B cell (primary cell): ENCODE results near the gene TMED6. TPM values are rescaled to one million over a fixed set of nuclear protein-coding genes. Genes with fewer than 3 reads are reported as not detected.

ENCODE experiments used
- ATAC-seq: fragments of 200-7000 bp; cut with Tn5 transposase; one replicate; pipeline ENCODE4 v1.10.0; 2021; ENCODE audit warnings: low read depth, mild to moderate bottlenecking, moderate number of reproducible peaks, moderate library complexity
- CTCF ChIA-PET: fragments of 350-600 bp; sonication (Branson Sonifier 250); formaldehyde crosslinking; loops from one replicate; lab custom pipeline; 2021; ENCODE audit warnings: antibody characterized with exemption, inconsistent platforms; lab: Charles Lee
- POLR2A ChIA-PET: fragments of 350-600 bp; sonication (Branson Sonifier 250); formaldehyde crosslinking; loops from one replicate; lab custom pipeline; 2021; ENCODE audit warnings: antibody characterized with exemption; lab: Charles Lee
- DNase-seq: peaks from one replicate; pipeline ENCODE4 v3.0.0; 2013
- H2AFZ ChIP-seq: 2 replicates; pipeline ENCODE4 v1.6.1; 2012; ENCODE audit warnings: mild to moderate bottlenecking, low read depth, low read length; ENCODE audit not compliant: insufficient read depth, poor library complexity, severe bottlenecking
- H3K27ac ChIP-seq, 2 donors: 1 replicate in 1 of 2; 2 replicates in 1 of 2; pipeline ENCODE4 v1.5.1; 2012 to 2013; ENCODE audit warnings: low read length in 2 of 2, mild to moderate bottlenecking in 2 of 2, moderate library complexity in 1 of 2
- H3K27me3 ChIP-seq, 4 experiments: fragments of 200-600 bp in 1 of 4; sonication (generic) in 1 of 4; replicated peaks in 1 of 4; 1 replicate in 2 of 4; 2 replicates in 2 of 4; pipeline versions ENCODE4 v1.6.1 to v1.7.0; 2013 to 2016; ENCODE audit warnings: low read length in 3 of 4, mild to moderate bottlenecking in 2 of 4, mixed read lengths in 1 of 4, moderate library complexity in 1 of 4; ENCODE audit not compliant: insufficient read depth in 4 of 4, control insufficient read depth in 3 of 4; ENCODE audit errors: control extremely low read depth in 1 of 4
- H3K36me3 ChIP-seq, 2 experiments: replicated peaks in 1 of 2; 1 replicate in 1 of 2; 2 replicates in 1 of 2; pipeline versions ENCODE4 v1.6.1 to v1.7.1; 2013; ENCODE audit warnings: low read length in 1 of 2; ENCODE audit not compliant: insufficient read depth in 2 of 2, control insufficient read depth in 1 of 2; ENCODE audit errors: control extremely low read depth in 1 of 2, extremely low read depth in 1 of 2
- H3K4me1 ChIP-seq, 2 donors: fragments of 200-600 bp in 1 of 2; sonication (generic) in 1 of 2; 1 replicate in 1 of 2; 2 replicates in 1 of 2; pipeline versions ENCODE4 v1.5.1 to v1.6.1; 2013 to 2017; ENCODE audit warnings: low read length in 2 of 2; ENCODE audit not compliant: control insufficient read depth in 2 of 2, insufficient read depth in 2 of 2
- H3K4me2 ChIP-seq: replicated peaks from 2 replicates; pipeline ENCODE3; 2012; ENCODE audit warnings: mild to moderate bottlenecking, low read depth, low read length; ENCODE audit not compliant: poor library complexity, severe bottlenecking
- H3K4me3 ChIP-seq, 5 experiments: fragments of 200-600 bp in 1 of 5; sonication (generic) in 1 of 5; 1 replicate in 3 of 5; 2 replicates in 2 of 5; pipeline versions ENCODE4 v1.5.1 to v1.7.0; 2011 to 2016; ENCODE audit warnings: low read length in 4 of 5, mild to moderate bottlenecking in 4 of 5, low read depth in 2 of 5, control low read depth in 1 of 5, moderate library complexity in 1 of 5; ENCODE audit not compliant: insufficient read depth in 1 of 5; ENCODE audit errors: control extremely low read depth in 1 of 5, extremely low read depth in 1 of 5
- H3K79me2 ChIP-seq: fragments of 200-600 bp; sonication (generic); one replicate; pipeline ENCODE4 v1.6.0; 2016; ENCODE audit warnings: low read length; ENCODE audit not compliant: control insufficient read depth, insufficient read depth
- H3K9ac ChIP-seq: fragments of 200-600 bp; sonication (generic); 2 replicates; pipeline ENCODE4 v1.6.1; 2017; ENCODE audit warnings: mild to moderate bottlenecking, low read length, moderate library complexity
- H3K9me3 ChIP-seq, 3 donors: one replicate each; pipeline versions ENCODE4 v1.6.1 to v1.7.1; 2013; ENCODE audit warnings: low read length in 2 of 3; ENCODE audit not compliant: control insufficient read depth in 2 of 3, insufficient read depth in 1 of 3; ENCODE audit errors: control extremely low read depth in 1 of 3
- H4K20me1 ChIP-seq: 2 replicates; pipeline ENCODE4 v1.6.0; 2012; ENCODE audit warnings: mild to moderate bottlenecking, low read length; ENCODE audit not compliant: insufficient read depth, control insufficient read depth, poor library complexity, severe bottlenecking
- H3K27ac Mint-ChIP-seq: one replicate; pipeline ENCODE4 v1.8.0; 2021; ENCODE audit warnings: mixed read lengths
- H3K27me3 Mint-ChIP-seq: one replicate; pipeline ENCODE4 v1.8.0; 2021; ENCODE audit warnings: mixed read lengths
- H3K4me1 Mint-ChIP-seq: one replicate; pipeline ENCODE4 v1.8.0; 2021; ENCODE audit warnings: mixed read lengths
- H3K4me3 Mint-ChIP-seq: one replicate; pipeline ENCODE4 v1.8.0; 2021; ENCODE audit warnings: mixed read lengths
- H3K9me3 Mint-ChIP-seq: one replicate; pipeline ENCODE4 v1.8.0; 2022; ENCODE audit warnings: mixed read lengths; ENCODE audit not compliant: insufficient read depth
- EZH2 ChIP-seq: IDR thresholded peaks from 2 replicates; pipeline ENCODE4 v1.6.1; 2012; ENCODE audit warnings: borderline replicate concordance, low read depth, mild to moderate bottlenecking, moderate library complexity, low read length; ENCODE audit not compliant: insufficient read depth, poor library complexity, severe bottlenecking
- WGBS: methylation state at CpG from one replicate; pipeline ENCODE4 v1.1.5; 2013; ENCODE audit warnings: missing lambda C conversion rate; ENCODE audit not compliant: insufficient coverage; 5-methylcytosine and 5-hydroxymethylcytosine counted together
- intact Hi-C: fragments of 100-400 bp; cut with micrococcal nuclease; formaldehyde crosslinking; loops from one replicate; pipeline ENCODE4 v1.10.0; 2022
- polyA plus RNA-seq: library from polyadenylated mRNA; depleted of rRNA; stranded (reverse); fragments of >200 nt; gene quantifications from 2 replicates; pipeline ENCODE4 v1.2.3, GENCODE V29; 2012
- total RNA-seq, 2 donors: library from RNA; stranded (reverse); fragments of 120-200 nt in 1 of 2; gene quantifications; 1 replicate in 1 of 2; 2 replicates in 1 of 2; pipeline versions ENCODE4 v1.2.3 to v1.2.4, GENCODE V29; 2013 to 2022
- TF ChIP-seq, protein P1 (sequence below): fragments of 200-600 bp; IDR thresholded peaks from one replicate; pipeline ENCODE4 v1.8.0; 2022; ENCODE audit warnings: antibody characterized with exemption, mild to moderate bottlenecking

The TMED6 gene
- total and polyA plus RNA-seq, 2 donors (not counting 1 experiment from before 2014, with no cell fraction given): 0.78 to 4.5 TPM

DNA sequence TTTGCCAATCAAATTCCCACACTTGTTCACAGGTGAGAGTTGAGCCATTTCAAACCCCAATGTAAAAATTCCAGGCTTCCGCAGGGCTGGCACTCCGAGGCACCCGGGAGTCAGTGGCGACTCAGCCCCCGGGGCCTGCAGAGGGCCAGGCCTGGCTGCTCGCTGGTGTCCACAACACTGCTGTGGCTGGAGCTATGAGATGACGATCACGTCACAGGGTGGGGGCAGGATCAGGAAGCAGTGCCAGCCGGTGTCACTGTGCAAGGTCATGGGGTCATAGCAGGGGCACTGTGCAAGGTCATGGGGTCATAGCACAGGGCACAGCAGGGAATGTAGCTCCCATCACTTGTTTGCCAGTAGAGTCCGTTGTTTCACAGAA lies 32.7 kb downstream of the TMED6 start:
- H3K4me3 ChIP-seq: no peak overlapping the region
- no peaks in the 10 kb centered on the region for H3K4me1 ChIP-seq
- no peak overlapping the region for H3K9ac ChIP-seq
- peak overlapping the region; percentile 46 for H3K27ac Mint-ChIP-seq
- intact Hi-C loops: loop anchor here (10.0 kb wide), 1 partner anchor 784 kb away; the partner anchor contains the start of gene ZFP90
- peaks cover 93% of the 10 kb centered on the region for H4K20me1 ChIP-seq
- peaks cover 84% of the 10 kb centered on the region for H3K79me2 ChIP-seq
- ChIA-PET CTCF (no interaction called here), POLR2A (no interaction called here)
- 95% methylated on average over 9 of the region's 10 CpGs for whole genome bisulfite sequencing
- no peak overlapping the region for H2AFZ ChIP-seq
- H3K27ac ChIP-seq: no peak overlapping the region
- no peak for DNase-seq
- H3K9me3 ChIP-seq: no peaks in the 10 kb centered on the region
- peaks cover 2 to 85% of the 10 kb centered on the region in 2 experiments for H3K36me3 ChIP-seq
- H3K4me1 Mint-ChIP-seq: peaks cover 8% of the 10 kb centered on the region
- no peak overlapping the region for H3K4me3 Mint-ChIP-seq
- ATAC-seq: no peak
- H3K27me3 Mint-ChIP-seq: no peaks in the 10 kb centered on the region
- TF ChIP-seq, protein P1, sequence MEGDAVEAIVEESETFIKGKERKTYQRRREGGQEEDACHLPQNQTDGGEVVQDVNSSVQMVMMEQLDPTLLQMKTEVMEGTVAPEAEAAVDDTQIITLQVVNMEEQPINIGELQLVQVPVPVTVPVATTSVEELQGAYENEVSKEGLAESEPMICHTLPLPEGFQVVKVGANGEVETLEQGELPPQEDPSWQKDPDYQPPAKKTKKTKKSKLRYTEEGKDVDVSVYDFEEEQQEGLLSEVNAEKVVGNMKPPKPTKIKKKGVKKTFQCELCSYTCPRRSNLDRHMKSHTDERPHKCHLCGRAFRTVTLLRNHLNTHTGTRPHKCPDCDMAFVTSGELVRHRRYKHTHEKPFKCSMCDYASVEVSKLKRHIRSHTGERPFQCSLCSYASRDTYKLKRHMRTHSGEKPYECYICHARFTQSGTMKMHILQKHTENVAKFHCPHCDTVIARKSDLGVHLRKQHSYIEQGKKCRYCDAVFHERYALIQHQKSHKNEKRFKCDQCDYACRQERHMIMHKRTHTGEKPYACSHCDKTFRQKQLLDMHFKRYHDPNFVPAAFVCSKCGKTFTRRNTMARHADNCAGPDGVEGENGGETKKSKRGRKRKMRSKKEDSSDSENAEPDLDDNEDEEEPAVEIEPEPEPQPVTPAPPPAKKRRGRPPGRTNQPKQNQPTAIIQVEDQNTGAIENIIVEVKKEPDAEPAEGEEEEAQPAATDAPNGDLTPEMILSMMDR: no peak
- TF ChIP-seq EZH2: no peak
- H3K9me3 Mint-ChIP-seq: no peaks in the 10 kb centered on the region
- H3K4me2 ChIP-seq: no peak overlapping the region
- H3K27me3 ChIP-seq: no peaks in the 10 kb centered on the region

DNA sequence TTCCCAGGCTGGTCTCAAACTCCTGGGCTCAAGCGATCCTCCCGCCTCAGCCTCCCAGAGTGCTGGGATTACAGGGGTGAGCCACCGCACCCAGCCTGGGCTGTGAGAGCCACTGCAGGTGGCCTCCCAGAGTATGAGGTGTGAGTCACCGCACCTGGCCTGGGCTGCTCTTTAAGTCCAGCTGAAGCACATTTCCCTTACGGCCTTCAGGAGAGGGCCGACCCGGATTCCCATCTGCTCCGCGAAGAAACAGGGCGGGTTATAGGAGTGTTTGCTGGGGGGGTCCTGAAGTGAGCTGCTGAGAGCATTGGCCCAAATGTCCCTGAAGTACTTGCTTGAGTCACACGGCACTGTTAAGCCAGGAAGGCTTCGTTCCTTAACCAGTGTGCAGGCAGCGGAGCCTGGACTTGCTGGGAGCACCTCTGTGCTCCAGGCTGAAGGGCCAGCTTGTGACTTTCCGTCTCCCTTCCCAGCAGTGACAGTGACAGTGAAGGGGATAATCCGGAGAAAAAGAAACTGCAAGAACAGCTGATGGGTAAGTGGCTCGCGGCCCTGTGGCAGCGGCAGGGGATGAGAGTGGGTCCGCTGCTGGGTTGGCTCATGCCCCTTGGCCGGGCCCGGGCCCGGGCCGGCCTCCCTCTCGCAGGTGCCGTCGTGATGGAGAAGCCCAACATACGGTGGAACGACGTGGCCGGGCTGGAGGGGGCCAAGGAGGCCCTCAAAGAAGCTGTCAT lies 33.2 kb downstream of the TMED6 start:
- Histone ChIP-seq H4K20me1 (peaks cover 93% of the 10 kb centered on the region), H2AFZ (no peak overlapping the region), H3K79me2 (peaks cover 88% of the 10 kb centered on the region), H3K4me2 (no peak overlapping the region), H3K4me3 (no peak overlapping the region), H3K9me3 (no peaks in the 10 kb centered on the region), H3K9ac (no peak overlapping the region), H3K27me3 (no peaks in the 10 kb centered on the region), H3K36me3 (peaks cover 2 to 83% of the 10 kb centered on the region in 2 experiments), H3K27ac (no peak overlapping the region), H3K4me1 (no peaks in the 10 kb centered on the region)
- DNase-seq: no peak
- 97% methylated on average over 27 of the region's 30 CpGs for WGBS
- TF ChIP-seq, protein P1: no peak
- no peak for TF ChIP-seq EZH2
- H3K4me1 Mint-ChIP-seq: peaks cover 12% of the 10 kb centered on the region
- CTCF ChIA-PET: no interaction called here
- intact Hi-C loops: loop anchor here (10.0 kb wide), 1 partner anchor 784 kb away; the partner anchor contains the start of gene ZFP90
- no peak overlapping the region for H3K4me3 Mint-ChIP-seq
- POLR2A ChIA-PET: no interaction called here
- H3K9me3 Mint-ChIP-seq: no peaks in the 10 kb centered on the region
- no peak overlapping the region for H3K27ac Mint-ChIP-seq
- ATAC-seq: no peak
- no peaks in the 10 kb centered on the region for H3K27me3 Mint-ChIP-seq
